Lower leg skin (tissue), 3 donors: Measurements from ENCODE around the gene DHTKD1.

ENCODE experiments used
- CTCF ChIP-seq, 3 donors: fragments of 450-650 bp; IDR thresholded peaks; one replicate each; pipeline ENCODE4 v1.5.1; 2016; ENCODE audit warnings: antibody characterized with exemption in 3 of 3, mild to moderate bottlenecking in 3 of 3, moderate library complexity in 2 of 3
- POLR2A ChIP-seq, 2 donors: fragments of 450-650 bp; IDR thresholded peaks; one replicate each; pipeline ENCODE4 v1.6.1; 2016 to 2017; ENCODE audit warnings: antibody characterized with exemption in 2 of 2, mild to moderate bottlenecking in 1 of 2, moderate library complexity in 1 of 2

GRCh38 chr10:12036073-12036655, 32.6 kb upstream of the DHTKD1 start:
- TF ChIP-seq POLR2A (IDR thresholded peaks at IDR 0.05) (no peak), CTCF (IDR thresholded peaks at IDR 0.05) (no peak)
